HG03097 (cell line): ENCODE results near the gene CALU.

Experiments
- ATAC-seq: cut with Tn5 transposase; IDR thresholded peaks from one replicate; pipeline ENCODE4 v1.9.1; 2021; ENCODE audit not compliant: unreplicated experiment, low FRiP score

Gene CALU

DNA sequence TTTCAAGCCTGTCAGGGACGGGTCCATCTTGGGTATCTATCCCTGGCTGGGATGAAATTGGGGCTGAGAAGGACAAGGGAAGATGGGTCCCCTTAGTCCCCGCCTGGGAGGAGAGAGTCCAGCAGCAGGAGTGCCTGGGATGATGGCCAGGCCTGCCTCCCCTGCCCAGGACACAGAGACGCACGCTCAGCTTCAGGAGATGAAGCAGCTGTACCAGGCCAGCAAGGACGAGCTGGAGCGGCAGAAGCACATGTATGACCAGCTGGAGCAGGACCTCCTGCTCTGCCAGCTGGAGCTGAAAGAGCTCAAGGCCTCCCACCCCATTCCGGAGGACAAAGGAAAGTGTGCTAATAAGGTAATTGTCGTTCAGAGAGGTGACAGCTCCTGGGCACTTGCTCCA, 68.0 kb downstream of the CALU start:
- ATAC-seq, result no peak

DNA sequence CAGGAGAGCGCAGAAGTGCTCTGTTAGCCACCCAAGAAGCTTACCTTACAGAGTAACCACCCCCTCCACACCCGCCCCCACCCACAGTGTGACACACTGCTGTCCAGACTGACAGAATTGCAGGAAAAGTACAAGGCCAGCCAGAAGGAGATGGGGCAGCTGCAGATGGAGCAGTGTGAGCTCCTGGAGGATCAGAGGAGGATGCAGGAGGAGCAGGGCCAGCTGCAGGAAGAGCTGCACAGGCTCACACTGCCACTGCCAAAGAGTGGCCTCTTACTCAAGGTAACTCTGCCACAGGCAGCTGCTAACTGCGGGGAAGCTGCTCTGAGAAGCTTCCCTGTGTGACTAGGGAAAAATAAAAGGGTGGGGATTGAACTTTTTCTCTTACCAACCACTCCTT, 70.2 kb downstream of the CALU start:
- ATAC-seq, result no peak

DNA sequence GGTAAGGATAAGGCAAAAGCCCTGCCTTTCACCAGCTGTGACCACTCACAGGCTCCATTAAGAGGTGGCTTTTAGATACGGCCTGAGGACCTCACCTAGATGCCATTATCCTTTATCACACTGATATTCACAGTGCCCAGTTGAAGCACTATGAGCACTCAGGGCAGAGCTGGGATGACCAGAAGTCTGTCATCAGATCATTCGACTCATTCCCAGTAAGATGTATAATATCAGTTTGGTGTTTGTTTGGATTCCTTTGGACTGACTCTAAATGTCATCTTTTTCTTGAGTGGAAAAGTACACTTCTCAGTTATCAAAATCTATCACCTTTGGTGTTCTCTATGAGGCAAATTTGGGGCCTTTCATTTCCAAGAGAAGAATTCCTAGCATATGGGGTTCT, 71.3 kb downstream of the CALU start:
- no peak for ATAC-seq

DNA sequence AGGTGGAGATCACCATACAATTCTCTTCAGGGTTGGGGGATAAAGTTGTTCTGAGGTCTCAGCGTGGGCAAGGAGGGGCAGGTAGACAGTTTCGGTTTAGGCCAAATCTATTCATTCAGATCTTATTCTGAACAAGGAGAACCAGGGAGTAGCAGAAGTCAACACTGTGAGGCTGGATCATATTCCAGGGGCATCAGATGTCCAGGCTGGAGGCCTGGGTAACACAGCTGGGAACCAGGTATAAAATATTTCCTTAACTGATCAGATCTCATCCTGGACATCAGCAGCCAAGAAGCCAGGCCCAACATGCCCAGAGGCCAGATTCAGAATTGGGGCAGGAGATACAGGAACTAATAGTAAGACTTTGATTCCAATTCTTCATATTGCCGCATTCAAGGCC, 71.8 kb downstream of the CALU start:
- ATAC-seq, result no peak

DNA sequence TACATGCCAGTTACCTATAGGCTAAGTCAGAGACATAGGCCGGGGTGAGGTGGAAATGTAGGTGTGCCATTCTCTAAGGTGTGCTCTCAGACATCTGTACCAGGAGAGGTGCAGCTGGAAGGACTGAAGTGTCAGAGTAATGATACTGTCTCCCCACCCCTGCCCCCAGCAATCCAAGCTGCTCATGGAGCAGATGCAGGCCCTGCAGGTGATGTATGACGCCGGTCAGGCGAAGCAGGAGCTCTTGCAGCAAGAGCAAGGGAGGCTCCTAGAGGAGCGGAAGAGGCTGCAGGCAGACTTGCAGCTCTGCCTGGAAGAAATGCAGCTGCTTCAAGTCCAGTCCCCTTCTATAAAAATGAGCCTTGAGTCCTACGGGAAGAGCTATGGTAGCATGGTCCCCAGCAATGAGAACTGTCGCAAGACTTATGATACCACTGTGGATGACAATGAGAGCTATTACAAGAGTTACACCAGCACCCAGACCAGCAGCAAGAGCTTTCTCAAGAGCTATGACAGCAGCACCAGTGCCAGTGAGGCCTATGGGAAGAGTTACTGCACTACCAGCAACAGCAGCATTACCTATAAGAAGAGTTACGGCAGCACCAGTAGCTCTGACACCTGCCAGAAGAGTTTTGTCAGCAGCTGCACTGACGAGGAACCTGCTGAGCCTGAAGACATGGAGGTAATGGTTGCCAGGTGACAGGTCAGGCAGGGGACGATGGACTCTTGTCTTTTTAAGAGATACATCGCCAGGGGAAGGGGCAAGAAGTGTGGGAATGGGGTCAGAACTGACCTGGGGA, 72.7 kb downstream of the CALU start:
- no peak for ATAC-seq

DNA sequence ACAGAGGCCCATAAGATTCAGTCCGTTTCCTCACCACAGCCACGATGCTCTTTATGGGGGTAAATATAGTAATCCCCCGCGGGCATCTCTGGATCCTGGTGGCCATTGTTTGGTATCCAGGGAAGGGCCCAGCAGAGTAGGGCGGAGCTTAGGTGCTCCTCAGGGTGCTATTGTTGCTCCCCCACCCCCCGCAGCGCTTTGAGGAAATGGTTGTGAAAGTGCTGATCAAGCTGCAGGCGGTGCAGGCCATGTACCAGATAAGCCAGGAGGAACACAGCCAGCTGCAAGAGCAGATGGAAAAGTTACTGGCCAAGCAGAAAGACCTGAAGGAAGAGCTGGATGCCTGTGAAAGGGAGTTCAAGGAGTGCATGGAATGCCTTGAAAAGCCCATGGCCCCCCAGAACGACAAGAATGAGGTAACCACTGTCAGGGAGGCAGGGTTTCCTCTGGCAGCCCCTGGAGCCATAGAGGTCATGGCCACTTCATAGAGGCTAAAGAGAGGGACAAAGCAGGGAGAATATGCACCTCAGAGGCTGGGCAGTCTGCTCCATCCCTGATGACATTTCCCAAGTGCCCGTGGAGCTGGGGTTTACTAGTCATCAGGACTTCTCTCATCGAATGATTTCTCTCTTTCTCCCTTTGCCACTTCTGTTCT, 73.5 kb downstream of the CALU start:
- no peak for ATAC-seq

DNA sequence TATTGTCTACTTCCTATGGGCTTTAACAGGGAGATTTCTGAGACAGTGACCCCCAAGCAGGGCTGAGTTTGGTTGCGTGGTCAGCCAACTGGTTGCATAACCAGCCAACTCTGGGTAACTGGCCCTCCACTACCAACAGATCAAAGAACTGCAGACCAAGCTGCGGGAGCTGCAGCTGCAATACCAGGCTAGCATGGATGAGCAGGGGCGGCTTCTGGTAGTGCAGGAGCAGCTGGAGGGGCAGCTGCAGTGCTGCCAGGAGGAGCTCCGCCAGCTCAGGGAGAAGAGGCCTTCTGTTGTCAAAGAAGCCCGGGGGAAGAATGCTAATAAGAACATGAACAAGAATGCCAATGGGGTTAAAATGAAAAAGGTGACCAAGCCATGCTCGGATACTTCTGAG, 75.3 kb downstream of the CALU start:
- no peak for ATAC-seq

DNA sequence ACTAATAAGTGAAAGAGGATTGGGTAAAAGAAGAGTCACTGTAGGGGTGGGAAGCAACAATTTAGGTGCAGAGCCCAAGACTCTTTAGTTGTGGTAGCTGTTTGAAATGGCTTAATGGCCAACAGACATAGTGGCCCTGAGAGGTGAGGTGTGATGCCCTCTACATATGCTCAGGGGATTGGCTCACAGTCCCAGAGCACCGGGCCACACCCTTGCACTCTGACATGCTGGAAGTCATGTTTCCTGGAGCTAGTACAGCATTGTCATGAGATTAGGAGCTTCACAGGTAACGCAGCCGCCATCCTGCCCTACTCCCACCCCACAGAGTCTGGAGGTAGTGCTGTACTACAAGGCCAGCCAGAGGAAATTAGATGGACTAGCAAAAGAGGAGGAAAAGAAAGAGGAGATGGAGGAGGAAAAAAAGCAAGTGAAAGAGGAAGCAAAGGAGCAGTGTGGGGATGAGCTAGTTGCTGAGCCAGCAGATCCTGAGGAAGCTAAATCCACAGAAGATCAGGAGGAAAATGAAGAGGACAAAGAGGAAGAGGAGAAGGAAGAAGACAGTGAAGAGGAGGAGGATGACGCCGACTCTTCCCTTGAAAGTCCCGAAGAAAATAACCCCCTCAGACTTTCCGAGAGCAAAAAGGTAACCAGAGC, 76.3 kb downstream of the CALU start:
- no peak for ATAC-seq

DNA sequence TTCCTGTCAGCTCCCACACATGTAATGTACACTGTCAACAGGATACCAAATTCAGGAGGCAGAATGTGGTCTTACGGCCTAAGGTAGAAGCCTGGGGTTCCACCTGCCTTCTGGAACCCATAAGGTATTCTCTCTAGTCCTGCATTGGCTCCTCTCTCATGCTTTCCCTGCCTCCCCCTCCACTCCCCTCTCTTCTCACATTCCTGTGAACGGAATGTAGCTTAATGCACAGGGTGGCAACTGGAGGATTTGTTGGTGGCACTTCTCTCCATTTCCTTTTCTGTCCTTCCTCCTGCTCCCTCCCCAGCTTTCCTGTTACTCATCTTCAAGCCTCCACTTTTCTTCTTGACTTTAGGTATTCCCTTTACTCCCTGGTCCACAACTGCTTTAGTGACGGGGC, 79.5 kb downstream of the CALU start:
- ATAC-seq, result no peak
